Upper lobe of left lung (tissue), 6 donors: ENCODE data around the gene CNPY2. TPM values are rescaled to one million over a fixed set of nuclear protein-coding genes. Genes with fewer than 3 reads are reported as not detected.

Experiments used
- ATAC-seq, 2 donors: fragments of 200-7000 bp; cut with Tn5 transposase; one replicate each; pipeline ENCODE4 v1.9.1; 2022; ENCODE audit warnings: mild to moderate bottlenecking in 2 of 2, moderate library complexity in 2 of 2; ENCODE audit not compliant: low FRiP score in 2 of 2
- DNase-seq, 2 donors: peaks; one replicate each; pipeline ENCODE4 v3.0.0-alpha.2; 2019 to 2020
- H3K27ac ChIP-seq, 4 donors: fragments of 200-600 bp; sonication (generic); one replicate each; pipeline ENCODE4 v1.5.1; 2016 to 2019
- H3K27me3 ChIP-seq, 4 donors: fragments of 200-600 bp; sonication (generic); one replicate each; pipeline ENCODE4 v1.5.1; 2017 to 2019
- H3K36me3 ChIP-seq, 4 donors: fragments of 200-600 bp; sonication (generic); one replicate each; pipeline ENCODE4 v1.5.1; 2016 to 2019
- H3K4me1 ChIP-seq, 4 donors: fragments of 200-600 bp; sonication (generic); one replicate each; pipeline ENCODE4 v1.5.1; 2018 to 2019
- H3K4me3 ChIP-seq, 4 donors: fragments of 200-600 bp; sonication (generic); one replicate each; pipeline ENCODE4 v1.5.1; 2017 to 2019; ENCODE audit warnings: mild to moderate bottlenecking in 2 of 4, moderate library complexity in 1 of 4
- H3K9me3 ChIP-seq, 4 donors: fragments of 200-600 bp; sonication (generic); one replicate each; pipeline ENCODE4 v1.5.1; 2018 to 2019
- EP300 ChIP-seq, 4 donors: sonication (generic); formaldehyde crosslinking; IDR thresholded peaks; one replicate each; pipeline ENCODE4 v1.5.1; 2017; ENCODE audit warnings: antibody characterized with exemption in 4 of 4, control low read depth in 2 of 4
- POLR2A ChIP-seq, 4 donors: fragments of 450-650 bp; IDR thresholded peaks; one replicate each; pipeline ENCODE4 v1.5.1; 2016 to 2017; ENCODE audit warnings: antibody characterized with exemption in 4 of 4, mild to moderate bottlenecking in 2 of 4
- POLR2AphosphoS5 ChIP-seq, 2 donors: sonication (generic); formaldehyde crosslinking; IDR thresholded peaks; one replicate each; pipeline ENCODE4 v1.5.1; 2017; ENCODE audit warnings: antibody characterized with exemption in 2 of 2
- WGBS, 2 donors: methylation state at CpG; one replicate each; pipeline ENCODE4 v1.1.5; 2017 to 2018; 5-methylcytosine and 5-hydroxymethylcytosine counted together
- small RNA-seq, 4 donors: library from RNA; depleted of rRNA; stranded (forward); fragments of <200 nt; gene quantifications; one replicate each; pipeline ENCODE3, GENCODE V24; 2016
- total RNA-seq, 6 donors: library from RNA; depleted of rRNA in 4 of 6; stranded (reverse); fragments of >200 nt in 4 of 6; gene quantifications; one replicate each; pipeline versions ENCODE4 v1.1.0 to v1.2.1, GENCODE V29; 2016 to 2021
- TF ChIP-seq, protein P1 (sequence below), 6 experiments: fragments of 450-650 bp in 4 of 6; fragments of 200-600 bp in 2 of 6; sonication (generic) in 2 of 6; IDR thresholded peaks; one replicate each; pipeline ENCODE4 v1.5.1; 2016 to 2019; ENCODE audit warnings: antibody characterized with exemption in 6 of 6
- donor health status: DM: no; HTN: no; CAD: no; lungs with moderate emphysema.
- donor health status: DM: no; HTN: yes; CAD: no; lungs with severe emphysema.

Gene CNPY2
- total RNA-seq, 6 donors from 2014 or later = 50.3 to 105 (median 61.4) TPM

DNA sequence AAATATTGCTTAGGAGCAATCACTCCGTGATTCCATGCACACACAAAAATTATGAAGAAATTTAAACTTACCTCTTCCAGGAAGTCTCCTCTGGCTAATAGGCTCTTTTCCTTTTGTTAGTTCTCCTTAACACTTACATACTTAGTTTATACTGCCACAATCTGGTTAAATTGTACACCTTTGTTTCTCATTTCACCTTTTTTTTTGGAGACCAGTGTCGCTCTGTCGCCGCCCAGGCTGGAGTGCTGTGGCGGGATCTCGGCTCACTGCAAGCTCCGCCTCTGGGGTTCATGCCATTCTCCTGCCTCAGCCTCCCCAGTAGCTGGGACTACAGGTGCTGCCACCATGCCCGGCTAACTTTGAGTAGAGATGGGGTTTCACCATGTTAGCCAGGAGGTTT, 55.4 kb downstream of the CNPY2 start:
- 90 to 94% methylated on average over 8 of the region's 8 CpGs for WGBS, 2 donors
- Histone ChIP-seq H3K4me3 (no peak overlapping the region), H3K4me1 (peaks cover 21 to 32% (median 30%) of the 10 kb centered on the region in 4 donors), H3K27ac (no peak overlapping the region), H3K27me3 (no peaks in the 10 kb centered on the region), H3K9me3 (no peaks in the 10 kb centered on the region), H3K36me3 (peaks cover 0 to 11% (median 7%) of the 10 kb centered on the region in 4 donors)
- no peak for DNase-seq
- no peak for TF ChIP-seq POLR2AphosphoS5 (IDR thresholded peaks at IDR 0.05)
- TF ChIP-seq, protein P1, sequence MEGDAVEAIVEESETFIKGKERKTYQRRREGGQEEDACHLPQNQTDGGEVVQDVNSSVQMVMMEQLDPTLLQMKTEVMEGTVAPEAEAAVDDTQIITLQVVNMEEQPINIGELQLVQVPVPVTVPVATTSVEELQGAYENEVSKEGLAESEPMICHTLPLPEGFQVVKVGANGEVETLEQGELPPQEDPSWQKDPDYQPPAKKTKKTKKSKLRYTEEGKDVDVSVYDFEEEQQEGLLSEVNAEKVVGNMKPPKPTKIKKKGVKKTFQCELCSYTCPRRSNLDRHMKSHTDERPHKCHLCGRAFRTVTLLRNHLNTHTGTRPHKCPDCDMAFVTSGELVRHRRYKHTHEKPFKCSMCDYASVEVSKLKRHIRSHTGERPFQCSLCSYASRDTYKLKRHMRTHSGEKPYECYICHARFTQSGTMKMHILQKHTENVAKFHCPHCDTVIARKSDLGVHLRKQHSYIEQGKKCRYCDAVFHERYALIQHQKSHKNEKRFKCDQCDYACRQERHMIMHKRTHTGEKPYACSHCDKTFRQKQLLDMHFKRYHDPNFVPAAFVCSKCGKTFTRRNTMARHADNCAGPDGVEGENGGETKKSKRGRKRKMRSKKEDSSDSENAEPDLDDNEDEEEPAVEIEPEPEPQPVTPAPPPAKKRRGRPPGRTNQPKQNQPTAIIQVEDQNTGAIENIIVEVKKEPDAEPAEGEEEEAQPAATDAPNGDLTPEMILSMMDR (IDR thresholded peaks at IDR 0.05) = no peak
- no peak for TF ChIP-seq POLR2A (IDR thresholded peaks at IDR 0.05)
- TF ChIP-seq EP300 (IDR thresholded peaks at IDR 0.05) = no peak
- no peak for ATAC-seq

Small RNA genes lying within 50 kb of the gene (small RNA-seq; reads per million reads assigned to genes)
- gene RNU7-40P = 0 reads per million in 4 donors

Other genes with a start within 250 kb of the CNPY2 start
- 100 to 1,000 TPM in 3 of 6 donors, 10 to 100 TPM in 3; 56.8 to 171 (median 101) TPM for gene ERBB3, start 235.8 kb downstream of the CNPY2 start, total RNA-seq
- gene PA2G4, start 211.4 kb downstream of the CNPY2 start, total RNA-seq = 100 to 1,000 TPM in 1 of 6 donors, 10 to 100 TPM in 5; 36.7 to 103 (median 70.7) TPM
- gene RPL41, start 199.4 kb downstream of the CNPY2 start, total RNA-seq = 1,000 to 10,000 TPM; 1,377 to 3,349 (median 3,110) TPM
- gene ZC3H10, start 197.7 kb downstream of the CNPY2 start, total RNA-seq = 10 to 100 TPM in 2 of 6 donors, 1 to 10 TPM in 4; 2.1 to 22.0 (median 6.4) TPM
- 100 to 1,000 TPM in 5 of 6 donors, 10 to 100 TPM in 1; 73.9 to 132 (median 112) TPM for gene ESYT1, start 187.7 kb downstream of the CNPY2 start, total RNA-seq
- gene MYL6B, start 163.4 kb downstream of the CNPY2 start, total RNA-seq = 10 to 100 TPM; 10.5 to 38.4 (median 29.1) TPM
- gene MYL6, start 157.6 kb downstream of the CNPY2 start, total RNA-seq = 1,000 to 10,000 TPM in 5 of 6 donors, 100 to 1,000 TPM in 1; 665 to 1,935 (median 1,528) TPM
- 100 to 1,000 TPM in 2 of 6 donors, 10 to 100 TPM in 4; 71.4 to 258 (median 93.9) TPM for gene SMARCC2, start 126.5 kb downstream of the CNPY2 start, total RNA-seq
- gene RNF41, start 94.1 kb downstream of the CNPY2 start, total RNA-seq = 10 to 100 TPM; 38.8 to 94.3 (median 62.1) TPM
- 10 to 100 TPM in 4 of 6 donors, 1 to 10 TPM in 2; 4.2 to 23.1 (median 17.6) TPM for gene NABP2, start 91.6 kb downstream of the CNPY2 start, total RNA-seq
- 1 to 10 TPM in 2 of 6 donors, under 1 TPM in 1, not detected in 3; 0.37 to 1.2 (median 1.1) TPM for gene SLC39A5, start 85.9 kb downstream of the CNPY2 start, total RNA-seq
- 10 to 100 TPM; 17.6 to 48.2 (median 28.8) TPM for gene ANKRD52, start 57.6 kb downstream of the CNPY2 start, total RNA-seq
- gene COQ10A, start 49.0 kb downstream of the CNPY2 start, total RNA-seq = 10 to 100 TPM; 12.8 to 26.3 (median 17.5) TPM
- gene CS, start 15.7 kb downstream of the CNPY2 start, total RNA-seq = 100 to 1,000 TPM in 5 of 6 donors, 10 to 100 TPM in 1; 99.9 to 201 (median 151) TPM
- 100 to 1,000 TPM in 1 of 6 donors, 10 to 100 TPM in 5; 19.5 to 227 (median 74.4) TPM for gene PAN2, start 18.0 kb upstream of the CNPY2 start, total RNA-seq
- gene IL23A, start 22.9 kb upstream of the CNPY2 start, total RNA-seq = 1 to 10 TPM in 1 of 6 donors, under 1 TPM in 1, not detected in 4; 0.81 to 1.1 TPM
- gene STAT2, start 44.1 kb upstream of the CNPY2 start, total RNA-seq = 100 to 1,000 TPM in 5 of 6 donors, 10 to 100 TPM in 1; 96.1 to 553 (median 178) TPM
- gene APOF, start 46.9 kb upstream of the CNPY2 start, total RNA-seq = under 1 TPM in 1 of 6 donors, not detected in 5; 0.20 TPM
- 10 to 100 TPM in 2 of 6 donors, 1 to 10 TPM in 4; 5.6 to 14.7 (median 9.5) TPM for gene TIMELESS, start 133.4 kb upstream of the CNPY2 start, total RNA-seq
- gene MIP, start 138.7 kb upstream of the CNPY2 start, total RNA-seq = not detected
- 1 to 10 TPM; 1.8 to 3.3 (median 3.0) TPM for gene SPRYD4, start 152.6 kb upstream of the CNPY2 start, total RNA-seq
- gene GLS2, start 172.2 kb upstream of the CNPY2 start, total RNA-seq = 10 to 100 TPM in 1 of 6 donors, 1 to 10 TPM in 5; 2.0 to 11.6 (median 5.0) TPM
- gene RBMS2, start 205.8 kb upstream of the CNPY2 start, total RNA-seq = 100 to 1,000 TPM in 1 of 6 donors, 10 to 100 TPM in 5; 43.0 to 113 (median 78.4) TPM